WTC11 (cell line): ENCODE data around the gene L3MBTL1. TPM values are rescaled to one million over a fixed set of nuclear protein-coding genes. Genes with fewer than 3 reads are reported as not detected.

Experiments
- ATAC-seq: fragments of 200-7000 bp; cut with Tn5 transposase; 2 replicates; pipeline ENCODE4 v1.10.0; 2021; ENCODE audit warnings: mild to moderate bottlenecking, moderate library complexity
- CTCF ChIA-PET: fragments of 300-600 bp; sonication (Branson Sonifier 250); formaldehyde crosslinking; loops from one replicate; lab custom pipeline; 2021; ENCODE audit warnings: antibody characterized with exemption; lab: Charles Lee
- POLR2A ChIA-PET: fragments of 350-600 bp; sonication (Branson Sonifier 250); formaldehyde crosslinking; loops from one replicate; lab custom pipeline; 2021; ENCODE audit warnings: antibody characterized with exemption; lab: Charles Lee
- DNase-seq: peaks from one replicate; pipeline ENCODE4 v3.0.0; 2021; ENCODE audit warnings: low spot score
- H3K27ac Mint-ChIP-seq: 2 replicates; pipeline ENCODE4 v1.8.0; 2021; ENCODE audit warnings: mixed read lengths
- H3K27me3 Mint-ChIP-seq: 2 replicates; pipeline ENCODE4 v1.8.0; 2021; ENCODE audit warnings: low read depth, mild to moderate bottlenecking, moderate library complexity, mixed read lengths
- H3K36me3 Mint-ChIP-seq: 2 replicates; pipeline ENCODE4 v1.8.0; 2021; ENCODE audit warnings: mixed read lengths
- H3K4me1 Mint-ChIP-seq: 2 replicates; pipeline ENCODE4 v1.8.0; 2022; ENCODE audit warnings: mixed read lengths
- H3K4me3 Mint-ChIP-seq: 2 replicates; pipeline ENCODE4 v1.8.0; 2021; ENCODE audit warnings: mild to moderate bottlenecking, moderate library complexity, mixed read lengths
- H3K9me3 Mint-ChIP-seq: 2 replicates; pipeline ENCODE4 v1.8.0; 2021; ENCODE audit warnings: mixed read lengths
- EMX1 ChIP-seq: fragments of 250-450 bp; sonication (Bioruptor Pico); IDR thresholded peaks from 2 replicates; pipeline ENCODE4 v1.8.0; 2021; ENCODE audit warnings: mild to moderate bottlenecking
- ETV6 ChIP-seq: sonication (generic); formaldehyde crosslinking; IDR thresholded peaks from 2 replicates; pipeline ENCODE4 v1.8.1; 2022; ENCODE audit warnings: mild to moderate bottlenecking, missing genetic modification reagents
- GTF2I ChIP-seq: fragments of 250-450 bp; sonication (Bioruptor Pico); conservative IDR thresholded peaks from 2 replicates; pipeline ENCODE4 v1.4.0; 2021; ENCODE audit warnings: mild to moderate bottlenecking
- JAZF1 ChIP-seq: fragments of 250-450 bp; sonication (Bioruptor Pico); IDR thresholded peaks from 2 replicates; pipeline ENCODE4 v1.9.0; 2021; ENCODE audit warnings: moderate library complexity, mild to moderate bottlenecking, inconsistent platforms
- NFE2L1 ChIP-seq: sonication (generic); formaldehyde crosslinking; IDR thresholded peaks from 2 replicates; pipeline ENCODE4 v1.8.1; 2023; ENCODE audit warnings: missing genetic modification reagents
- NR2C2 ChIP-seq: sonication (generic); formaldehyde crosslinking; IDR thresholded peaks from 2 replicates; pipeline ENCODE4 v1.8.0; 2022; ENCODE audit warnings: mild to moderate bottlenecking, missing genetic modification reagents
- NR3C1 ChIP-seq: sonication (generic); formaldehyde crosslinking; conservative IDR thresholded peaks from 2 replicates; pipeline ENCODE4 v1.8.1; 2023; ENCODE audit warnings: low read depth, mild to moderate bottlenecking, missing genetic modification reagents
- SMAD3 ChIP-seq: sonication (generic); formaldehyde crosslinking; IDR thresholded peaks from 2 replicates; pipeline ENCODE4 v1.8.0; 2022; ENCODE audit warnings: missing genetic modification reagents, mild to moderate bottlenecking, borderline replicate concordance
- TCF7 ChIP-seq: sonication (generic); formaldehyde crosslinking; IDR thresholded peaks from 2 replicates; pipeline ENCODE4 v1.8.0; 2022; ENCODE audit warnings: mild to moderate bottlenecking, low read depth, missing genetic modification reagents, moderate library complexity
- ZNF121 ChIP-seq: sonication (generic); formaldehyde crosslinking; IDR thresholded peaks from 2 replicates; pipeline ENCODE4 v1.8.0; 2023; ENCODE audit warnings: missing genetic modification reagents
- total RNA-seq: library from RNA; stranded (reverse); gene quantifications from 3 replicates; pipeline ENCODE4 v1.2.3, GENCODE V29; 2021
- TF ChIP-seq, protein P1 (sequence below): sonication (generic); formaldehyde crosslinking; IDR thresholded peaks from 2 replicates; pipeline ENCODE4 v1.8.1; 2023; ENCODE audit warnings: mild to moderate bottlenecking, moderate library complexity, missing genetic modification reagents
- TF ChIP-seq, protein P2 (sequence below): fragments of 250-450 bp; sonication (Bioruptor Pico); conservative IDR thresholded peaks from 2 replicates; pipeline ENCODE4 v1.9.0; 2021; ENCODE audit warnings: mild to moderate bottlenecking
- TF ChIP-seq, protein P3 (sequence below): sonication (generic); formaldehyde crosslinking; IDR thresholded peaks from 2 replicates; pipeline ENCODE4 v1.8.0; 2022; ENCODE audit warnings: mild to moderate bottlenecking, missing genetic modification reagents
- TF ChIP-seq, protein P4 (sequence below): sonication (generic); formaldehyde crosslinking; IDR thresholded peaks from 2 replicates; pipeline ENCODE4 v1.8.0; 2022; ENCODE audit warnings: mild to moderate bottlenecking, missing genetic modification reagents
- TF ChIP-seq, protein P5 (sequence below): fragments of 200-600 bp; IDR thresholded peaks from 2 replicates; pipeline ENCODE4 v1.8.0; 2022; ENCODE audit warnings: antibody characterized with exemption
- TF ChIP-seq, protein P6 (sequence below): fragments of 250-450 bp; sonication (Bioruptor Pico); IDR thresholded peaks from 2 replicates; pipeline ENCODE4 v1.9.0; 2021; ENCODE audit warnings: mild to moderate bottlenecking

L3MBTL1 gene
- total RNA-seq, 1 experiment from 2014 or later: 28.3 TPM

DNA sequence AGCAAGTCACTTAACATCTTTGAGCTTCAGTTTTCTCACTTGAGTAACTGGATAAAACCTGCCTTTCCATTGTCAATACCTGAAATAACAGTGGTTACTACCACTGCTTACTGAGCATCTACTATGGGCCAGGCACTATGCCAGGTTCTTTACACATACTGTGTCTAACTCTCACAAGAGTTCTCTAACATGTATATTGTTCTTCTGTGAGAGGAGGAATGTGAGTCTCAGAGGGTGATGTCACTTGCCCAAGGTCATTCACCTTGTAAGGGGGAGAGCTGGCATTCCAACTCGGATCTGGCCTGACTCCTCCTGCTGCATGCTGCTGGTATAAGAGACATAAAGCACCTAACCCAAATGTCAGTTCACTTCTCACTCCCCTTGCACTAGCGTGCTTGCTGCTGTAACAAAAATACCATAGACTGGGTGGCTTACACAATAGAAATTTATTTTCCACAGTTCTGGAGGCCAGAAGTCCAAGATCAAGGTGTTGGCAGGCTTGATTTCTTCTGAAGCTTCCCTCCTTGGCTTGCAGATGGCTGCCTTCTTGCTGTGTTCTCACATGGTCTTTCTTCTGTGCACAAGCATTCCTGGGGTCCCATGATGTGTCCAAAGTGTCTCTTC lies 29.4 kb downstream of the L3MBTL1 start (continued):
- TF ChIP-seq, protein P1, sequence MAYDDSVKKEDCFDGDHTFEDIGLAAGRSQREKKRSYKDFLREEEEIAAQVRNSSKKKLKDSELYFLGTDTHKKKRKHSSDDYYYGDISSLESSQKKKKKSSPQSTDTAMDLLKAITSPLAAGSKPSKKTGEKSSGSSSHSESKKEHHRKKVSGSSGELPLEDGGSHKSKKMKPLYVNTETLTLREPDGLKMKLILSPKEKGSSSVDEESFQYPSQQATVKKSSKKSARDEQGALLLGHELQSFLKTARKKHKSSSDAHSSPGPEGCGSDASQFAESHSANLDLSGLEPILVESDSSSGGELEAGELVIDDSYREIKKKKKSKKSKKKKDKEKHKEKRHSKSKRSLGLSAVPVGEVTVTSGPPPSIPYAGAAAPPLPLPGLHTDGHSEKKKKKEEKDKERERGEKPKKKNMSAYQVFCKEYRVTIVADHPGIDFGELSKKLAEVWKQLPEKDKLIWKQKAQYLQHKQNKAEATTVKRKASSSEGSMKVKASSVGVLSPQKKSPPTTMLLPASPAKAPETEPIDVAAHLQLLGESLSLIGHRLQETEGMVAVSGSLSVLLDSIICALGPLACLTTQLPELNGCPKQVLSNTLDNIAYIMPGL (CRISPR knock-in tag): no peak
- TF ChIP-seq JAZF1 (CRISPR knock-in tag) (no peak), NR2C2 (CRISPR knock-in tag) (no peak), NR3C1 (CRISPR knock-in tag) (no peak)
- TF ChIP-seq, protein P2, sequence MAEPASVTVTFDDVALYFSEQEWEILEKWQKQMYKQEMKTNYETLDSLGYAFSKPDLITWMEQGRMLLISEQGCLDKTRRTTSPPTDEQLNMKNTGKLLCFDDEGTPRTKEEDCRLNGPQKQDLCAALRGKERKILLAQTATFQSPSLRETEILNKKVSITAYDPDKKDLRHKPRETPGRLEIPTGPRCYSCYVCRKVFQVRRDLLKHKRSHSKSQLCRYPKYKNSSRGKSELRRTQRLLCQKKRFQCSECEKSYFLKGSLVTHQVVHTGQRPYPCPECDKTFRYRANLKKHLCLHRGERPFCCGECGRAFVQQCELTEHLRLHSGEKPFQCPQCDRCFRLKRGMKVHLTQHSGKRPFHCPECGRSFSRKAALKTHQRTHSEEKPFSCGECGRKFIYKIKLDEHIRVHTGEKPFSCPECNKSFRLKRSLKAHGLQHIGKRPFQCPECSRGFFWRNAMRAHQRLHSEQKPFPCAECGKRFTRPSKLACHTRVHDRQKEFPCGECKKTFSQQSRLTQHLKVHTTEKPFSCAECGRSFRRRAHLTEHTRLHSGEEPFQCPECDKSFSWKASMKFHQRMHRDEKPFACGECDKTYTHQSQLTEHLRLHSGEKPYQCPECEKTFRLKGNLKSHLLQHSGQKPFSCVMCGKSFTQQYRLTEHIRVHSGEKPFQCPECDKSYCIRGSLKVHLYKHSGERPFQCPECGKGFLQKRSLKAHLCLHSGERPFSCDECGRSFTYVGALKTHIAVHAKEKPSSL (CRISPR knock-in tag): no peak

DNA sequence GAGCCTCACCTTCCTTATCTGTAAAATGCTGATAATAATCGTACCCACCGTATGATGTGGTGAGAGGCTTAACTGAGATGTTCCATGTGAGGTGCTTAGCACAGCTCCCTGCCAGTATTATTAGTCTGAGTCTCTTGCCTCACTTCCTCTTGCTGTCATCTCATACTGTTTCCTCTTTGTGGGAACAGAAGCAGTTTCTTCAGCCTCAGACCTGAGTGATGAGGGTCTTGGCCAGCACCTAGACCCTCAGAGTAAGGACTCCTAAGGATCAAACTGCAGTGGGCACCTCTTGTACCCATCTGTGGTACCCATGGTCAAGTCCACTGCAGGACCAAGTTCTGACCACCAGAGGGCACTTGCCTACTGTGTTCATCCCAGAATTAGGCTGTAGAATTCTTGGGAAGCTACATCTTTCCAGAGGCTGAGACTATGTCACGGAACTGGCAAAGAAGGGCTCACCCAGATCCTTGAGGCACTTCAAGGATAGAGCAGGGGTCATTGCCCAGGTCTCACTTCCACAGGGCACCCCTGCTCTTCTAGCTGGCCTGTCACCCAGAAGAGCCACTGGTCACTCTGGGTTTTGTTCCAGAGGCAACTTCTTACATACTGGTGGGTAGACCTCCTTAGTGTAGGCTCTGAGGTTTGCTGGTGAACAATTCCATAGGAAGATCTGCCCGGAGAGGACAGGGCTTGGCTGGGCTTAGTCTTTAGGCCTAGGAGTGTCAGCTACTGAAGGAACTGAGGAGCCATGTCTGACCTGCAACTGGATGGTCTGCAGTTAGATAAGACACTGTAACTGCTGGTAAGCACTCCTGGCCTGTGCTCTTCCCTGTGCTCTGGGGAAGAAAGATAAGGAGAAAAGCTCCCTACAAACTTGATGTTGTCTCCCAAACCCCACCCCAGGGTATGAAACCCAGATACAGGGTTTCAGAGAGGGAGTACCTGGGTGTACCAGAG lies 30.7 kb downstream of the L3MBTL1 start:
- Mint-ChIP-seq H3K4me3 (no peak overlapping the region), H3K4me1 (no peaks in the 10 kb centered on the region), H3K36me3 (peaks cover 8% of the 10 kb centered on the region), H3K27me3 (no peaks in the 10 kb centered on the region), H3K27ac (no peak overlapping the region), H3K9me3 (no peaks in the 10 kb centered on the region)
- DNase-seq (peak; percentile 80), ATAC-seq (peak; percentile 84)
- TF ChIP-seq GTF2I (CRISPR knock-in tag): no peak
- TF ChIP-seq, protein P3, sequence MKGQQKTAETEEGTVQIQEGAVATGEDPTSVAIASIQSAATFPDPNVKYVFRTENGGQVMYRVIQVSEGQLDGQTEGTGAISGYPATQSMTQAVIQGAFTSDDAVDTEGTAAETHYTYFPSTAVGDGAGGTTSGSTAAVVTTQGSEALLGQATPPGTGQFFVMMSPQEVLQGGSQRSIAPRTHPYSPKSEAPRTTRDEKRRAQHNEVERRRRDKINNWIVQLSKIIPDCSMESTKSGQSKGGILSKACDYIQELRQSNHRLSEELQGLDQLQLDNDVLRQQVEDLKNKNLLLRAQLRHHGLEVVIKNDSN (CRISPR knock-in tag): no peak
- no peak for TF ChIP-seq NFE2L1 (CRISPR knock-in tag)
- TF ChIP-seq, protein P4, sequence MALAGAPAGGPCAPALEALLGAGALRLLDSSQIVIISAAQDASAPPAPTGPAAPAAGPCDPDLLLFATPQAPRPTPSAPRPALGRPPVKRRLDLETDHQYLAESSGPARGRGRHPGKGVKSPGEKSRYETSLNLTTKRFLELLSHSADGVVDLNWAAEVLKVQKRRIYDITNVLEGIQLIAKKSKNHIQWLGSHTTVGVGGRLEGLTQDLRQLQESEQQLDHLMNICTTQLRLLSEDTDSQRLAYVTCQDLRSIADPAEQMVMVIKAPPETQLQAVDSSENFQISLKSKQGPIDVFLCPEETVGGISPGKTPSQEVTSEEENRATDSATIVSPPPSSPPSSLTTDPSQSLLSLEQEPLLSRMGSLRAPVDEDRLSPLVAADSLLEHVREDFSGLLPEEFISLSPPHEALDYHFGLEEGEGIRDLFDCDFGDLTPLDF: no peak
- TF ChIP-seq SMAD3: no peak
- TF ChIP-seq, protein P5, sequence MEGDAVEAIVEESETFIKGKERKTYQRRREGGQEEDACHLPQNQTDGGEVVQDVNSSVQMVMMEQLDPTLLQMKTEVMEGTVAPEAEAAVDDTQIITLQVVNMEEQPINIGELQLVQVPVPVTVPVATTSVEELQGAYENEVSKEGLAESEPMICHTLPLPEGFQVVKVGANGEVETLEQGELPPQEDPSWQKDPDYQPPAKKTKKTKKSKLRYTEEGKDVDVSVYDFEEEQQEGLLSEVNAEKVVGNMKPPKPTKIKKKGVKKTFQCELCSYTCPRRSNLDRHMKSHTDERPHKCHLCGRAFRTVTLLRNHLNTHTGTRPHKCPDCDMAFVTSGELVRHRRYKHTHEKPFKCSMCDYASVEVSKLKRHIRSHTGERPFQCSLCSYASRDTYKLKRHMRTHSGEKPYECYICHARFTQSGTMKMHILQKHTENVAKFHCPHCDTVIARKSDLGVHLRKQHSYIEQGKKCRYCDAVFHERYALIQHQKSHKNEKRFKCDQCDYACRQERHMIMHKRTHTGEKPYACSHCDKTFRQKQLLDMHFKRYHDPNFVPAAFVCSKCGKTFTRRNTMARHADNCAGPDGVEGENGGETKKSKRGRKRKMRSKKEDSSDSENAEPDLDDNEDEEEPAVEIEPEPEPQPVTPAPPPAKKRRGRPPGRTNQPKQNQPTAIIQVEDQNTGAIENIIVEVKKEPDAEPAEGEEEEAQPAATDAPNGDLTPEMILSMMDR: peak; percentile 72
- no peak for TF ChIP-seq EMX1
- no peak for TF ChIP-seq ETV6 (CRISPR knock-in tag)
- TF ChIP-seq JAZF1 (CRISPR knock-in tag): no peak
- no peak for TF ChIP-seq TCF7 (CRISPR knock-in tag)
- TF ChIP-seq, protein P6, sequence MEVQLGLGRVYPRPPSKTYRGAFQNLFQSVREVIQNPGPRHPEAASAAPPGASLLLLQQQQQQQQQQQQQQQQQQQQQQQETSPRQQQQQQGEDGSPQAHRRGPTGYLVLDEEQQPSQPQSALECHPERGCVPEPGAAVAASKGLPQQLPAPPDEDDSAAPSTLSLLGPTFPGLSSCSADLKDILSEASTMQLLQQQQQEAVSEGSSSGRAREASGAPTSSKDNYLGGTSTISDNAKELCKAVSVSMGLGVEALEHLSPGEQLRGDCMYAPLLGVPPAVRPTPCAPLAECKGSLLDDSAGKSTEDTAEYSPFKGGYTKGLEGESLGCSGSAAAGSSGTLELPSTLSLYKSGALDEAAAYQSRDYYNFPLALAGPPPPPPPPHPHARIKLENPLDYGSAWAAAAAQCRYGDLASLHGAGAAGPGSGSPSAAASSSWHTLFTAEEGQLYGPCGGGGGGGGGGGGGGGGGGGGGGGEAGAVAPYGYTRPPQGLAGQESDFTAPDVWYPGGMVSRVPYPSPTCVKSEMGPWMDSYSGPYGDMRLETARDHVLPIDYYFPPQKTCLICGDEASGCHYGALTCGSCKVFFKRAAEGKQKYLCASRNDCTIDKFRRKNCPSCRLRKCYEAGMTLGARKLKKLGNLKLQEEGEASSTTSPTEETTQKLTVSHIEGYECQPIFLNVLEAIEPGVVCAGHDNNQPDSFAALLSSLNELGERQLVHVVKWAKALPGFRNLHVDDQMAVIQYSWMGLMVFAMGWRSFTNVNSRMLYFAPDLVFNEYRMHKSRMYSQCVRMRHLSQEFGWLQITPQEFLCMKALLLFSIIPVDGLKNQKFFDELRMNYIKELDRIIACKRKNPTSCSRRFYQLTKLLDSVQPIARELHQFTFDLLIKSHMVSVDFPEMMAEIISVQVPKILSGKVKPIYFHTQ (CRISPR knock-in tag): no peak
- peak; percentile 44; the same call in 1 of the 2 replicates for TF ChIP-seq ZNF121 (CRISPR knock-in tag)
- CTCF ChIA-PET: interaction anchor here (0.5 to 2.2 kb wide), 50 partner anchors 8 to 611 kb away, joined by 3 to 27 read pairs (median 4); partner anchors contain the start of genes IFT52, MYBL2 and SGK2
- POLR2A ChIA-PET: no interaction called here
